Lower lobe of right lung (tissue), 2 donors: Measurements from ENCODE around the gene PRRC2B. TPM values are rescaled to one million over a fixed set of nuclear protein-coding genes. Genes with fewer than 3 reads are reported as not detected.

Experiments used
- ATAC-seq, 2 donors: fragments of 200-7000 bp; cut with Tn5 transposase; one replicate each; pipeline ENCODE4 v1.9.1; 2020 to 2022; ENCODE audit warnings: mild to moderate bottlenecking in 2 of 2, moderate library complexity in 2 of 2
- DNase-seq: peaks from one replicate; pipeline ENCODE4 v3.0.0-alpha.2; 2020
- H3K27ac ChIP-seq: fragments of 200-600 bp; one replicate; pipeline ENCODE4 v1.8.0; 2022
- H3K27me3 ChIP-seq: fragments of 200-600 bp; one replicate; pipeline ENCODE4 v1.8.0; 2022; ENCODE audit warnings: low read depth
- H3K36me3 ChIP-seq: fragments of 200-600 bp; one replicate; pipeline ENCODE4 v1.8.0; 2022; ENCODE audit warnings: mild to moderate bottlenecking
- H3K4me1 ChIP-seq: fragments of 200-600 bp; one replicate; pipeline ENCODE4 v1.8.0; 2022
- H3K4me3 ChIP-seq: fragments of 200-600 bp; one replicate; pipeline ENCODE4 v1.8.0; 2022; ENCODE audit warnings: mild to moderate bottlenecking
- H3K9me3 ChIP-seq: fragments of 200-600 bp; one replicate; pipeline ENCODE4 v1.8.0; 2022
- intact Hi-C: fragments of 100-400 bp; cut with DNase I; formaldehyde crosslinking; loops from one replicate; pipeline ENCODE4 v1.11.0; 2022
- total RNA-seq: library from RNA; stranded (reverse); fragmentation: NEBNext Ultra II Directional; extraction: Animal tissue kit (Norgen Biotek cat#: 25700); gene quantifications from one replicate; pipeline ENCODE4 v1.2.1, GENCODE V29; 2021
- TF ChIP-seq, protein P1 (sequence below): fragments of 200-600 bp; IDR thresholded peaks from one replicate; pipeline ENCODE4 v1.8.0; 2022; ENCODE audit warnings: antibody characterized with exemption, mild to moderate bottlenecking
- donor health status: DM: no; HTN: yes; CAD: no; lungs with severe emphysema.

PRRC2B gene
- total RNA-seq, 1 donor from 2014 or later, result 170 TPM

GRCh38 chr9:131405858-131406537 lies 12.1 kb downstream of the PRRC2B start:
- ATAC-seq, result no peak
- H3K4me1 ChIP-seq, result peaks cover 98% of the 10 kb centered on the region
- TF ChIP-seq, protein P1, sequence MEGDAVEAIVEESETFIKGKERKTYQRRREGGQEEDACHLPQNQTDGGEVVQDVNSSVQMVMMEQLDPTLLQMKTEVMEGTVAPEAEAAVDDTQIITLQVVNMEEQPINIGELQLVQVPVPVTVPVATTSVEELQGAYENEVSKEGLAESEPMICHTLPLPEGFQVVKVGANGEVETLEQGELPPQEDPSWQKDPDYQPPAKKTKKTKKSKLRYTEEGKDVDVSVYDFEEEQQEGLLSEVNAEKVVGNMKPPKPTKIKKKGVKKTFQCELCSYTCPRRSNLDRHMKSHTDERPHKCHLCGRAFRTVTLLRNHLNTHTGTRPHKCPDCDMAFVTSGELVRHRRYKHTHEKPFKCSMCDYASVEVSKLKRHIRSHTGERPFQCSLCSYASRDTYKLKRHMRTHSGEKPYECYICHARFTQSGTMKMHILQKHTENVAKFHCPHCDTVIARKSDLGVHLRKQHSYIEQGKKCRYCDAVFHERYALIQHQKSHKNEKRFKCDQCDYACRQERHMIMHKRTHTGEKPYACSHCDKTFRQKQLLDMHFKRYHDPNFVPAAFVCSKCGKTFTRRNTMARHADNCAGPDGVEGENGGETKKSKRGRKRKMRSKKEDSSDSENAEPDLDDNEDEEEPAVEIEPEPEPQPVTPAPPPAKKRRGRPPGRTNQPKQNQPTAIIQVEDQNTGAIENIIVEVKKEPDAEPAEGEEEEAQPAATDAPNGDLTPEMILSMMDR, result no peak
- no peaks in the 10 kb centered on the region for H3K9me3 ChIP-seq
- H3K27me3 ChIP-seq, result no peaks in the 10 kb centered on the region
- H3K4me3 ChIP-seq, result peak overlapping the region; percentile 21
- no peak for DNase-seq
- H3K27ac ChIP-seq, result peak overlapping the region; percentile 54
- no peaks in the 10 kb centered on the region for H3K36me3 ChIP-seq
- intact Hi-C loops, result no loop called here

DNA sequence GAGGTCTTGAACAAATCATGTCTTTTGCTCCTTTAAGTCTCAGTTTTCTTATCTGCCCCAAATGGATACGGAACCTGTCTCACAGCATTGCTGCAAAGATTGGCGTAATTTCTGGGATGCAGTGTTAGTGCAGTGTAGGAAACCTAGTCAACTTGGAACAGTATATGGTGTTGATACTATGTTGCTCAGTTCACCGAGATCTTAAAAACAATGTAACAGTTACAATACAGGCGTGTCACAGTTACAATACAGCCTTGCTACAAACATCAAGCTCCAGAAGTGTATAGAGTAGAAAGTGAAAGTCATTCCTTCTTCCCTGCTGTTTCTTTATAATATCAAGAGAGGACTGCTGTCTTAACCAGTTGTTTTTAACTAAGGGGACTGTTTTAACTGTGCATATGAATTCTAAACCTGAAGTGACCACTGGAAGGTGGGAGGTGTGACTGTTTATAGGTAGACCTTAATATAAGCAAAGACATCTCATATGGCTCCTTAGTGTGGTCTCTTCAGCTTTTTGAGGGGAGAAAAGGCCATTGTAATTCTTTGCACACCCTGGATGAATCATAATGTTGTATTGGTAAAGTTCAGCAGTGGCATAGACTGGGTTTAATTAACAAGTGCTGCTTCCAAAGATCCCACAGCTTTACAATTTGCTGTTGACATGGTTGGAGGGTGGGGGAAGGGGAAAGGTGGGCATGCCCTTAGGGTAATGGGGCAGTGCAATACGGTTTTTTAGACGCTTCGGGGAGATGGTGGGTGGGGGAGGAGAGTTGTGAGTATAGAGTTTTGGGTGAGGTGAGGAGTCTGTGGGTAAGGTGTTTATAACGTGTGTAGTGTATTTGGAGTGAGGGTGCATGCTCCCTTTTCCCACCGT lies 12.9 kb downstream of the PRRC2B start:
- no peaks in the 10 kb centered on the region for H3K27me3 ChIP-seq
- intact Hi-C loops, result no loop called here
- peak overlapping the region; percentile 54 for H3K27ac ChIP-seq
- DNase-seq, result no peak
- TF ChIP-seq, protein P1, result no peak
- ATAC-seq, result peak; percentile 23
- no peaks in the 10 kb centered on the region for H3K9me3 ChIP-seq
- no peaks in the 10 kb centered on the region for H3K36me3 ChIP-seq
- peaks cover 93% of the 10 kb centered on the region for H3K4me1 ChIP-seq
- peak overlapping the region; percentile 21 for H3K4me3 ChIP-seq

DNA sequence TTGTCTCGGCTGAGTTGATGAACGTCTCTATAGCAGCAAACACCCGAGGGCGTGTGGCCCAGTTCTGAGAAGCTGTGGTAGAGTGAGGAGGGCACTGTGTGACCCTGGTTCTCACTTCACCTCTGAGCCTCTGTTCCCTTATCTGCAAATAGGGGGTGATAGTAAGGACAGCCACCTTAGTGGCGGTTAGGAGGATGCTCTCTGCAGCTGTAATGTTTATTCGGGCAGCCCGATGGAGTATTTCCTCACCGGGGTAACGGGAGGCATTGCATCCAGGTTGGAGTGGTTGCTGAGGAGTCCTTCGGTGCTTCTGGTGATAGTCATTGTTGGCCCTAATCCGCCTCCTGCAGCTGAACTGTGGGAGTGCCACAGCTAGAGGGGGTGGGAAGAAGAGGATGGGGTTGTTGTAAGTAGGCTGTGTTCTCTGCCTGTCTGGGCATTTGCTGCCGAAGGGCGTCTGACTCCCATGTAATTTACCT lies 13.9 kb downstream of the PRRC2B start:
- peak; percentile 60 for DNase-seq
- H3K27me3 ChIP-seq, result no peaks in the 10 kb centered on the region
- ATAC-seq, result peak; percentile 78 to 85
- TF ChIP-seq, protein P1, result peak; percentile 47
- peak overlapping the region; percentile 20 for H3K4me3 ChIP-seq
- intact Hi-C loops, result no loop called here
- no peaks in the 10 kb centered on the region for H3K9me3 ChIP-seq
- H3K4me1 ChIP-seq, result peaks cover 85% of the 10 kb centered on the region
- no peaks in the 10 kb centered on the region for H3K36me3 ChIP-seq
- H3K27ac ChIP-seq, result peak overlapping the region; percentile 54

DNA sequence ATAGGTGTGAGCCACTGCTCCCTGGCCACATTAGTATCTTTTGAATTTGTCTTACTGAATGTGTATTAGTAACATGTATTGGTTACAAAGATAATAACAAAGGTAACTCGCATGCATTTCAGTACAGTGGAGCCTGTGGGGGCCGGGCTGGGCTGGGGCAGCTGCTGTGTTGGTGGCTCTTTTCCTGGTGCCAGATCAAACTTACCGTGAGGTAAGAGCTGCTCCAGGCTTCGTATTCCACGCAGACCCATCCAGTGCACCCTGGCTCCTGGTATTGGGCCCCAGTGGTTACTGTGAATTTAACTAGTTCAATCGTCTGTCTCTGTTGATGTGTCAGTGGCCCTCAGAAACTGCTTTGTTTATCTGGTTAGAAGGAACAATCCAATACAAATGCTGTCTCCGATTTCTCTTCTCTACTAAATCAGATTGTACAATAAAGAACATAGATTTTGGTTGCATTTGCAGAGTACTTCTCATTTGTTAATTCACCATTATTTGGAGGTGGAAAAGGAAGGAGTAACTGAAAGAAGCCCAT lies 15.6 kb downstream of the PRRC2B start:
- intact Hi-C loops, result no loop called here
- ATAC-seq, result no peak
- H3K4me3 ChIP-seq, result no peak overlapping the region
- no peak for DNase-seq
- TF ChIP-seq, protein P1, result no peak
- H3K4me1 ChIP-seq, result peaks cover 75% of the 10 kb centered on the region
- no peaks in the 10 kb centered on the region for H3K9me3 ChIP-seq
- H3K27ac ChIP-seq, result no peak overlapping the region
- no peaks in the 10 kb centered on the region for H3K36me3 ChIP-seq
- H3K27me3 ChIP-seq, result no peaks in the 10 kb centered on the region

DNA sequence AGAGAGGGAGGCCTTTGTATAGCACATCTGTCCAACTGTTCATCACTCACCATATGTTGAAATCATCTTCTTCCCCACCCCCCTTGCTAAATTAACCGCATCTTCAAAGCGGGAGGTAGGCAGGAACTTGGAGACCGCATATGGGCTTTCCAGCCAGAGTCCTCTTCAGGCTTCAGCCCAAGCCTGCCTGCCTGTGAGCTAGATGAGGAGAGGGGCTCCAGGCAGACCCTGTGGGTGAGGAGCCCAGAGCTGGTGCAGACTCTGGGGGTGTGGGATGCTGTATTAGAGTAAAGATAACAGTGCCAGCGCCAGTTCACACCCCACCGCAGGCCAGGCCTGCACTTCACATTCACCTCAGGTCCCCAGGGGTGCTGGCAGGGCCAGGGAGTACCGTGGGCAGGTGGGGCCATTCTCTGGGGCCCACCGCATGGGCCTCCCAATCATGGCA lies 16.2 kb downstream of the PRRC2B start:
- DNase-seq, result no peak
- intact Hi-C loops, result no loop called here
- Histone ChIP-seq H3K27me3 (no peaks in the 10 kb centered on the region), H3K9me3 (no peaks in the 10 kb centered on the region), H3K4me3 (no peak overlapping the region), H3K27ac (no peak overlapping the region), H3K4me1 (peaks cover 73% of the 10 kb centered on the region), H3K36me3 (peaks cover 3% of the 10 kb centered on the region)
- TF ChIP-seq, protein P1, result no peak
- ATAC-seq, result no peak
